Uterus (tissue), 4 donors: ENCODE measurements around the gene ACOT7. TPM values are rescaled to one million over a fixed set of nuclear protein-coding genes. Genes with fewer than 3 reads are reported as not detected.

Experiments
- DNase-seq, 2 donors: peaks; one replicate each; pipeline ENCODE4 v3.0.0-alpha.2; 2019 to 2020
- H3K27ac ChIP-seq, 2 donors: fragments of 200-600 bp; sonication (generic); 1 replicate in 1 of 2; 2 replicates in 1 of 2; pipeline ENCODE4 v1.5.1; 2016 to 2018
- H3K27me3 ChIP-seq, 2 donors: fragments of 200-600 bp; sonication (generic); one replicate each; pipeline ENCODE4 v1.5.1; 2018 to 2019; ENCODE audit warnings: control low read depth in 1 of 2
- H3K36me3 ChIP-seq, 2 donors: fragments of 200-600 bp; sonication (generic); one replicate each; pipeline ENCODE4 v1.5.1; 2019; ENCODE audit warnings: control low read depth in 1 of 2
- H3K4me1 ChIP-seq, 2 donors: fragments of 200-600 bp; sonication (generic); one replicate each; pipeline ENCODE4 v1.5.1; 2018 to 2019; ENCODE audit warnings: control low read depth in 1 of 2
- H3K4me3 ChIP-seq, 2 donors: fragments of 200-600 bp; sonication (generic); 1 replicate in 1 of 2; 2 replicates in 1 of 2; pipeline ENCODE4 v1.5.1; 2018 to 2019; ENCODE audit warnings: mild to moderate bottlenecking in 1 of 2
- H3K9me3 ChIP-seq, 2 donors: fragments of 200-600 bp; sonication (generic); one replicate each; pipeline ENCODE4 v1.5.1; 2019; ENCODE audit warnings: control low read depth in 1 of 2
- POLR2A ChIP-seq, 2 donors: fragments of 450-650 bp; IDR thresholded peaks; one replicate each; pipeline ENCODE4 v1.6.1; 2016; ENCODE audit warnings: antibody characterized with exemption in 2 of 2, mild to moderate bottlenecking in 1 of 2, moderate library complexity in 1 of 2
- intact Hi-C: fragments of 100-400 bp; cut with DNase I; formaldehyde crosslinking; loops from one replicate; pipeline ENCODE4 v1.15.1; 2023; ENCODE audit warnings: low total_unique reads
- total RNA-seq, 4 donors: library from RNA; depleted of rRNA in 3 of 4; stranded (reverse); fragments of >200 nt in 3 of 4; gene quantifications; one replicate each; pipeline versions ENCODE4 v1.1.0 to v1.2.4, GENCODE V29; 2014 to 2023
- TF ChIP-seq, protein P1 (sequence below), 4 experiments: fragments of 200-600 bp in 2 of 4; fragments of 450-650 bp in 2 of 4; sonication (generic) in 2 of 4; IDR thresholded peaks; one replicate each; pipeline ENCODE4 v1.5.1; 2016 to 2019; ENCODE audit warnings: antibody characterized with exemption in 4 of 4, mild to moderate bottlenecking in 2 of 4, moderate library complexity in 1 of 4
- donor health status: DM: yes; HTN: yes; CAD: no.

ACOT7 gene
- total RNA-seq, 4 donors from 2014 or later, result 7.4 to 27.6 (median 12.4) TPM

- DNase-seq, result no peak
- intact Hi-C loops, result no loop called here
- TF ChIP-seq POLR2A (IDR thresholded peaks at IDR 0.05), result no peak
- TF ChIP-seq, protein P1, sequence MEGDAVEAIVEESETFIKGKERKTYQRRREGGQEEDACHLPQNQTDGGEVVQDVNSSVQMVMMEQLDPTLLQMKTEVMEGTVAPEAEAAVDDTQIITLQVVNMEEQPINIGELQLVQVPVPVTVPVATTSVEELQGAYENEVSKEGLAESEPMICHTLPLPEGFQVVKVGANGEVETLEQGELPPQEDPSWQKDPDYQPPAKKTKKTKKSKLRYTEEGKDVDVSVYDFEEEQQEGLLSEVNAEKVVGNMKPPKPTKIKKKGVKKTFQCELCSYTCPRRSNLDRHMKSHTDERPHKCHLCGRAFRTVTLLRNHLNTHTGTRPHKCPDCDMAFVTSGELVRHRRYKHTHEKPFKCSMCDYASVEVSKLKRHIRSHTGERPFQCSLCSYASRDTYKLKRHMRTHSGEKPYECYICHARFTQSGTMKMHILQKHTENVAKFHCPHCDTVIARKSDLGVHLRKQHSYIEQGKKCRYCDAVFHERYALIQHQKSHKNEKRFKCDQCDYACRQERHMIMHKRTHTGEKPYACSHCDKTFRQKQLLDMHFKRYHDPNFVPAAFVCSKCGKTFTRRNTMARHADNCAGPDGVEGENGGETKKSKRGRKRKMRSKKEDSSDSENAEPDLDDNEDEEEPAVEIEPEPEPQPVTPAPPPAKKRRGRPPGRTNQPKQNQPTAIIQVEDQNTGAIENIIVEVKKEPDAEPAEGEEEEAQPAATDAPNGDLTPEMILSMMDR (IDR thresholded peaks at IDR 0.05), result no peak
- Histone ChIP-seq H3K27ac (no peak overlapping the region), H3K9me3 (no peaks in the 10 kb centered on the region), H3K4me3 (no peak overlapping the region), H3K36me3 (no peaks in the 10 kb centered on the region), H3K27me3 (no peaks in the 10 kb centered on the region), H3K4me1 (no peaks in the 10 kb centered on the region)
These were observed 138.9 kb downstream of the ACOT7 start for GRCh38 chr1:6254691-6255090.

- peaks cover 0 to 6% of the 10 kb centered on the region in 2 donors for H3K4me1 ChIP-seq
- DNase-seq, result no peak
- H3K36me3 ChIP-seq, result no peaks in the 10 kb centered on the region
- no peaks in the 10 kb centered on the region for H3K27me3 ChIP-seq
- no peak overlapping the region for H3K27ac ChIP-seq
- intact Hi-C loops, result no loop called here
- H3K4me3 ChIP-seq, result no peak overlapping the region
- H3K9me3 ChIP-seq, result no peaks in the 10 kb centered on the region
- TF ChIP-seq, protein P1 (IDR thresholded peaks at IDR 0.05), result no peak
- TF ChIP-seq POLR2A (IDR thresholded peaks at IDR 0.05), result no peak
These were observed 140.2 kb downstream of the ACOT7 start for GRCh38 chr1:6253380-6253779.

- TF ChIP-seq POLR2A (IDR thresholded peaks at IDR 0.05), result no peak
- TF ChIP-seq, protein P1 (IDR thresholded peaks at IDR 0.05), result no peak
- intact Hi-C loops, result no loop called here
- no peak overlapping the region for H3K27ac ChIP-seq
- no peak overlapping the region for H3K4me3 ChIP-seq
- H3K9me3 ChIP-seq, result no peaks in the 10 kb centered on the region
- H3K4me1 ChIP-seq, result peaks cover 0 to 6% of the 10 kb centered on the region in 2 donors
- no peaks in the 10 kb centered on the region for H3K27me3 ChIP-seq
- no peaks in the 10 kb centered on the region for H3K36me3 ChIP-seq
- DNase-seq, result no peak
These were observed 141.2 kb downstream of the ACOT7 start for GRCh38 chr1:6252374-6252710.

DNA sequence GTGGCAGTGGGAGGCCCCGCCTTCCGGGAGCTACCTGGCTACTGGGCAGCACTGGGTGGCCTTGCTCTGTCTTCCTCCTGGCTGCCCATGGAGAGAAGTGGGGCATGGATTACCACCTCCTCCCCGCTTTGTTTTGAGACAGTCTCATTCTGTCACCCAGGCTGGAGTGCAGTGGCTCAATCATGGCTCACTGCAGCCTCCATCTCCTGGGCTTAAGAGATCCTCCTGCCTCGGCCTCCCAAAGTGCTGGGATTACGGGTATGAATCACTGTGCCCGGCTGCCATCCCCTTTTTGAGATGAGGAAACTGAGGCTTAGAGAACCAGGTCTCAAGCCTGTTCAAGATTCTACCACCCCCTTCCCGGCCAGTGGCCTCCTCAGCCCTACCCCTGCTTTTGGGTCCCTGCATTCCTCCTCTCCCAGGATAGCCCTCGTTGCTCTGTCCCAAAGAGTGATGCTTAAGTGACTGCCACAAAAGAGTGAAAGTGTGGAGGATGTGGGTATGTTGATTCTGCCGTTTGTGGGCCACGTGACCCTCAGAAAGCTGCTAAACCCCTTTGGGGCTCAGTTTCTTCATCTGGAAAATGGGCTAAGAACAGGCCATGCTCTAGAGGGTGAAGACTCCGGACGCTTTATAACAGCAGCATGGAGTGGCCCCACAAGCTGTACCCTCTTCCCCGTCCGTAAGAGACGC lies 141.7 kb downstream of the ACOT7 start:
- no peak for DNase-seq
- no peaks in the 10 kb centered on the region for H3K27me3 ChIP-seq
- H3K27ac ChIP-seq, result no peak overlapping the region
- H3K4me3 ChIP-seq, result no peak overlapping the region
- intact Hi-C loops, result no loop called here
- no peak for TF ChIP-seq POLR2A (IDR thresholded peaks at IDR 0.05)
- TF ChIP-seq, protein P1 (IDR thresholded peaks at IDR 0.05), result no peak
- H3K36me3 ChIP-seq, result no peaks in the 10 kb centered on the region
- H3K9me3 ChIP-seq, result no peaks in the 10 kb centered on the region
- peaks cover 0 to 6% of the 10 kb centered on the region in 2 donors for H3K4me1 ChIP-seq

DNA sequence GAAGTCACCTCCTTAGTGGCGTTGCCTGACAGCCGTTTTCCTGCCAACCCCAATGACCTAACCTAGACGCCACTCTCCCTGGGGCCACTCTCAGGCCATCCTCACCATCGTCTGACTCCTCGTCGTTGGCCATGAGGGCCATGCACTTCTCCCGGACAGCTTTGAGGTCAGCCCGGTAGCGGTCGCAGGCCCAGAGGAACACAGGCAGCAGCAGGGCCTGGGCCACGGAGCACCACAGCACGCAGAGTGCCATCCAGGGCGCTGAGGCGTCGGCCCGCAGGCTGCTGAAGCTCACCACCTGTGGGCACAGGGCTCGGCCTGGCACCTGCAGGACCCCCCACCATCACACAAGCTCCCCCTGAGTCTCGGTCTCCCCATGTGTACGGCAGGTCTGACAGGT lies 142.3 kb downstream of the ACOT7 start:
- DNase-seq, result no peak
- Histone ChIP-seq H3K4me1 (peaks cover 0 to 6% of the 10 kb centered on the region in 2 donors), H3K4me3 (no peak overlapping the region), H3K9me3 (no peaks in the 10 kb centered on the region), H3K27ac (no peak overlapping the region), H3K27me3 (peaks cover 0 to 3% of the 10 kb centered on the region in 2 donors), H3K36me3 (no peaks in the 10 kb centered on the region)
- intact Hi-C loops, result no loop called here
- TF ChIP-seq POLR2A (IDR thresholded peaks at IDR 0.05), result no peak
- TF ChIP-seq, protein P1 (IDR thresholded peaks at IDR 0.05), result no peak
